Osteocyte (in vitro differentiated cells): ENCODE results near the gene NELFB. TPM values are rescaled to one million over a fixed set of nuclear protein-coding genes. Genes with fewer than 3 reads are reported as not detected.

ENCODE experiments used
- DNase-seq: peaks from one replicate; pipeline ENCODE4 v3.0.0; 2021; ENCODE audit warnings: mixed read lengths; ENCODE audit not compliant: unreplicated experiment; ENCODE audit errors: extremely low spot score
- H3K27ac Mint-ChIP-seq: one replicate; pipeline ENCODE4 v1.8.0; 2021; ENCODE audit warnings: mild to moderate bottlenecking, mixed read lengths; ENCODE audit not compliant: unreplicated experiment
- H3K27me3 Mint-ChIP-seq: one replicate; pipeline ENCODE4 v1.8.0; 2021; ENCODE audit warnings: mixed read lengths; ENCODE audit not compliant: unreplicated experiment
- H3K36me3 Mint-ChIP-seq: one replicate; pipeline ENCODE4 v1.8.0; 2021; ENCODE audit warnings: mixed read lengths; ENCODE audit not compliant: unreplicated experiment
- H3K4me1 Mint-ChIP-seq: one replicate; pipeline ENCODE4 v1.8.0; 2021; ENCODE audit warnings: mixed read lengths; ENCODE audit not compliant: unreplicated experiment
- H3K4me3 Mint-ChIP-seq: one replicate; pipeline ENCODE4 v1.8.0; 2021; ENCODE audit warnings: mild to moderate bottlenecking, moderate library complexity, mixed read lengths; ENCODE audit not compliant: unreplicated experiment
- H3K9me3 Mint-ChIP-seq: one replicate; pipeline ENCODE4 v1.8.0; 2021; ENCODE audit warnings: mixed read lengths; ENCODE audit not compliant: unreplicated experiment
- CTCF ChIP-seq: fragments of 200-600 bp; sonication (generic); IDR thresholded peaks from 2 replicates; pipeline ENCODE4 v1.5.0; 2021; ENCODE audit warnings: antibody characterized with exemption, mild to moderate bottlenecking, moderate library complexity
- total RNA-seq: library from RNA; stranded (reverse); gene quantifications from 2 replicates; pipeline ENCODE4 v1.2.1, GENCODE V29; 2021

NELFB gene
- total RNA-seq, 1 donor from 2014 or later = 54.1 TPM

GRCh38 chr9:137220317-137221094 lies 34.6 kb upstream of the NELFB start:
- Mint-ChIP-seq H3K4me3 (peak overlapping the region; percentile 45), H3K9me3 (no peaks in the 10 kb centered on the region), H3K27ac (no peak overlapping the region)

GRCh38 chr9:137221095-137221505 lies 34.0 kb upstream of the NELFB start:
- DNase-seq = no peak
- no peaks in the 10 kb centered on the region for H3K27me3 Mint-ChIP-seq
- no peaks in the 10 kb centered on the region for H3K36me3 Mint-ChIP-seq
- H3K9me3 Mint-ChIP-seq = no peaks in the 10 kb centered on the region
- H3K27ac Mint-ChIP-seq = no peak overlapping the region
- no peak for TF ChIP-seq CTCF
- H3K4me3 Mint-ChIP-seq = peak overlapping the region; percentile 45
- H3K4me1 Mint-ChIP-seq = peaks cover 11% of the 10 kb centered on the region

More at GRCh38 chr9:137220317-137221094, 34.6 kb upstream of the NELFB start:
- Mint-ChIP-seq H3K27me3 (no peaks in the 10 kb centered on the region), H3K4me1 (peaks cover 11% of the 10 kb centered on the region), H3K36me3 (no peaks in the 10 kb centered on the region)
- no peak for DNase-seq
- TF ChIP-seq CTCF = no peak

GRCh38 chr9:137221506-137222111 lies 33.5 kb upstream of the NELFB start:
- TF ChIP-seq CTCF = no peak
- no peak for DNase-seq
- no peak overlapping the region for H3K27ac Mint-ChIP-seq
- peaks cover 11% of the 10 kb centered on the region for H3K4me1 Mint-ChIP-seq
- H3K36me3 Mint-ChIP-seq = no peaks in the 10 kb centered on the region
- no peaks in the 10 kb centered on the region for H3K27me3 Mint-ChIP-seq
- no peaks in the 10 kb centered on the region for H3K9me3 Mint-ChIP-seq
- H3K4me3 Mint-ChIP-seq = no peak overlapping the region

- Mint-ChIP-seq H3K36me3 (no peaks in the 10 kb centered on the region), H3K9me3 (no peaks in the 10 kb centered on the region), H3K27ac (peak within 1 kb of the TSS; percentile 38), H3K4me1 (peaks cover 13% of the 10 kb centered on the region), H3K27me3 (no peaks in the 10 kb centered on the region), H3K4me3 (peak within 1 kb of the TSS; percentile 74)
- TF ChIP-seq CTCF = no peak
- DNase-seq = no peak
Observed at GRCh38 chr9:137222190-137223077, 32.7 kb upstream of the NELFB start, which contains the start of gene RNF208. Gene RNF208 (minus strand): TSS chr9:137222240. CDS start chr9:137221212, 1,028 bp downstream.
